IMR-90 (cell line): ENCODE measurements around the gene MYH3. TPM values are rescaled to one million over a fixed set of nuclear protein-coding genes. Genes with fewer than 3 reads are reported as not detected.

Experiments
- ATAC-seq: fragments of 200-7000 bp; cut with Tn5 transposase; 2 replicates; pipeline ENCODE4 v1.9.1; 2020; ENCODE audit warnings: low read depth, mild to moderate bottlenecking, moderate library complexity
- BruUV-seq: library from RNA; stranded (reverse); fragments of 400-500 nt; replicated peaks from 2 replicates; lab custom pipeline; 2021; lab: Mats Ljungman, UMichigan
- CTCF ChIA-PET: fragments of 300-600 bp; formaldehyde crosslinking; extraction: SDS; loops from one replicate; lab custom pipeline; 2021; ENCODE audit warnings: antibody characterized with exemption; lab: Yijun Ruan, JAX
- POLR2A ChIA-PET: fragments of 300-600 bp; sonication (Branson Sonifier 250); formaldehyde crosslinking; loops from one replicate; lab custom pipeline; 2022; ENCODE audit warnings: antibody characterized with exemption; ENCODE audit not compliant: unreplicated experiment; lab: Charles Lee
- DNase-seq: peaks from one replicate; pipeline ENCODE4 v3.0.0; 2013
- H2AFZ ChIP-seq: replicated peaks from 2 replicates; pipeline ENCODE3; 2013; ENCODE audit warnings: low read length, mild to moderate bottlenecking; ENCODE audit not compliant: poor library complexity
- H2AK5ac ChIP-seq: 2 replicates; pipeline ENCODE4 v1.6.1; 2013; ENCODE audit warnings: low read depth, low read length, inconsistent platforms
- H2AK9ac ChIP-seq: replicated peaks from 2 replicates; pipeline ENCODE3; 2013; ENCODE audit warnings: mild to moderate bottlenecking, low read depth, low read length, moderate library complexity; ENCODE audit not compliant: poor library complexity
- H2BK120ac ChIP-seq: 2 replicates; pipeline ENCODE4 v1.6.1; 2013; ENCODE audit warnings: low read depth, low read length, inconsistent platforms
- H2BK15ac ChIP-seq: 3 replicates; pipeline ENCODE4 v1.6.1; 2013; ENCODE audit warnings: low read depth, low read length, inconsistent platforms
- H2BK20ac ChIP-seq: 2 replicates; pipeline ENCODE4 v1.6.1; 2013; ENCODE audit warnings: low read depth, mild to moderate bottlenecking, inconsistent platforms, low read length, moderate library complexity
- H2BK5ac ChIP-seq: 2 replicates; pipeline ENCODE4 v1.6.1; 2013; ENCODE audit warnings: mild to moderate bottlenecking, low read depth, low read length, inconsistent platforms; ENCODE audit not compliant: poor library complexity, severe bottlenecking
- H3K14ac ChIP-seq: replicated peaks from 2 replicates; pipeline ENCODE4 v1.6.1; 2013; ENCODE audit warnings: low read depth, low read length, inconsistent platforms
- H3K18ac ChIP-seq: 2 replicates; pipeline ENCODE4 v1.6.1; 2013; ENCODE audit warnings: low read depth, low read length, control low read depth
- H3K23ac ChIP-seq: 2 replicates; pipeline ENCODE4 v1.6.1; 2013; ENCODE audit warnings: low read depth, low read length, inconsistent platforms
- H3K27ac ChIP-seq: 2 replicates; pipeline ENCODE4 v1.5.1; 2013; ENCODE audit warnings: mild to moderate bottlenecking, control low read depth, low read length; ENCODE audit not compliant: insufficient read depth
- H3K27me3 ChIP-seq: 2 replicates; pipeline ENCODE4 v1.6.1; 2013; ENCODE audit warnings: low read length; ENCODE audit not compliant: control insufficient read depth, insufficient read depth
- H3K36me3 ChIP-seq: 2 replicates; pipeline ENCODE4 v1.6.1; 2013; ENCODE audit warnings: low read length, mixed read lengths; ENCODE audit not compliant: control insufficient read depth, insufficient read depth
- H3K4ac ChIP-seq: 2 replicates; pipeline ENCODE4 v1.6.1; 2013; ENCODE audit warnings: low read depth, low read length, inconsistent platforms
- H3K4me1 ChIP-seq: 2 replicates; pipeline ENCODE4 v1.6.1; 2013; ENCODE audit warnings: low read length, mixed read lengths; ENCODE audit not compliant: control insufficient read depth, insufficient read depth
- H3K4me2 ChIP-seq: 2 replicates; pipeline ENCODE4 v1.6.1; 2013; ENCODE audit warnings: low read depth, mild to moderate bottlenecking, control low read depth, low read length, moderate library complexity
- H3K4me3 ChIP-seq: 2 replicates; pipeline ENCODE4 v1.5.1; 2013; ENCODE audit warnings: low read depth, mild to moderate bottlenecking, control low read depth, low read length, moderate library complexity; ENCODE audit not compliant: insufficient read depth
- H3K56ac ChIP-seq: 2 replicates; pipeline ENCODE4 v1.6.1; 2013; ENCODE audit warnings: low read length, inconsistent platforms; ENCODE audit not compliant: insufficient read depth; ENCODE audit errors: extremely low read depth
- H3K79me1 ChIP-seq, 2 experiments: 2 replicates each; pipeline ENCODE4 v1.6.1; 2013; ENCODE audit warnings: low read length in 2 of 2, inconsistent platforms in 1 of 2, low read depth in 1 of 2
- H3K9ac ChIP-seq: 2 replicates; pipeline ENCODE4 v1.6.1; 2013; ENCODE audit warnings: low read depth, low read length, control low read depth
- H3K9me1 ChIP-seq: 2 replicates; pipeline ENCODE4 v1.6.1; 2013; ENCODE audit warnings: low read length, inconsistent platforms; ENCODE audit not compliant: insufficient read depth
- H3K9me3 ChIP-seq: 2 replicates; pipeline ENCODE4 v1.6.1; 2013; ENCODE audit warnings: low read length; ENCODE audit not compliant: control insufficient read depth, insufficient read depth
- H4K20me1 ChIP-seq: 2 replicates; pipeline ENCODE4 v1.6.1; 2013; ENCODE audit warnings: low read length, inconsistent platforms; ENCODE audit not compliant: insufficient read depth
- H4K5ac ChIP-seq: 2 replicates; pipeline ENCODE4 v1.6.1; 2013; ENCODE audit warnings: mild to moderate bottlenecking, low read depth, low read length, control low read depth
- H4K8ac ChIP-seq, 2 experiments: 2 replicates each; pipeline ENCODE4 v1.6.1; 2013; ENCODE audit warnings: low read depth in 2 of 2, low read length in 2 of 2, control low read depth in 1 of 2, inconsistent platforms in 1 of 2
- H4K91ac ChIP-seq: 2 replicates; pipeline ENCODE4 v1.6.1; 2013; ENCODE audit warnings: low read depth, low read length, inconsistent platforms; ENCODE audit not compliant: insufficient read depth
- CEBPB ChIP-seq: IDR thresholded peaks from 2 replicates; pipeline ENCODE4 v1.6.1; 2012; ENCODE audit warnings: low read depth, low read length, improper control_type of control experiment
- MAFK ChIP-seq: IDR thresholded peaks from 2 replicates; pipeline ENCODE4 v1.6.1; 2012; ENCODE audit warnings: low read depth, low read length, improper control_type of control experiment
- MAZ ChIP-seq: IDR thresholded peaks from 2 replicates; pipeline ENCODE4 v1.6.1; 2012; ENCODE audit warnings: low read depth, mild to moderate bottlenecking, low read length, improper control_type of control experiment, moderate library complexity, borderline replicate concordance
- MXI1 ChIP-seq: IDR thresholded peaks from 2 replicates; pipeline ENCODE4 v1.6.1; 2012; ENCODE audit warnings: low read depth, mild to moderate bottlenecking, low read length, moderate library complexity, borderline replicate concordance
- RAD21 ChIP-seq: IDR thresholded peaks from 2 replicates; pipeline ENCODE4 v1.6.1; 2012; ENCODE audit warnings: low read length, improper control_type of control experiment
- SMC3 ChIP-seq: fragments of 150-350 bp; IDR thresholded peaks from 2 replicates; pipeline ENCODE4 v1.6.1; 2016; ENCODE audit warnings: low read depth, mild to moderate bottlenecking, antibody characterized with exemption, low read length, moderate library complexity
- WGBS, 2 experiments: methylation state at CpG; one replicate each; pipeline versions ENCODE4 v1.1.5 to v1.1.7; 2013; ENCODE audit warnings: missing lambda C conversion rate in 2 of 2; ENCODE audit not compliant: insufficient read length in 1 of 2; ENCODE audit errors: extremely low coverage in 2 of 2; 5-methylcytosine and 5-hydroxymethylcytosine counted together
- dilution Hi-C: fragments of 300-500 bp; cut with HindIII; formaldehyde crosslinking; loops from one replicate; pipeline ENCODE4 v1.14.3; 2018; ENCODE audit warnings: low sequenced_read_pairs; ENCODE audit not compliant: unreplicated experiment
- in situ Hi-C: fragments of 300-500 bp; cut with MboI; formaldehyde crosslinking; loops from 3 replicates; pipeline ENCODE4 v1.14.3; 2019; ENCODE audit warnings: low sequenced_read_pairs, inconsistent platforms, mixed read lengths
- intact Hi-C: fragments of 100-400 bp; cut with micrococcal nuclease; formaldehyde crosslinking; loops from 2 replicates; pipeline ENCODE4 v1.10.0; 2022
- polyA plus RNA-seq, 3 experiments: library from polyadenylated mRNA; depleted of rRNA; stranded (reverse); fragments of >200 nt; gene quantifications; 2 replicates each; pipeline ENCODE4 v1.2.3, GENCODE V29; 2012; ENCODE audit warnings: low replicate concordance in 1 of 3
- total RNA-seq: library from RNA; depleted of rRNA; stranded (reverse); fragments of >200 nt; gene quantifications from 2 replicates; pipeline ENCODE4 v1.2.3, GENCODE V29; 2012
- TF ChIP-seq, protein P1 (sequence below): fragments of 150-350 bp; IDR thresholded peaks from 2 replicates; pipeline ENCODE4 v1.6.1; 2016; ENCODE audit warnings: low read depth, mild to moderate bottlenecking, low read length, moderate library complexity, borderline replicate concordance

Gene MYH3
- total and polyA plus RNA-seq, 2 of the 4 experiments (the other 2 are of a cell fraction), result 0.54 to 0.63 TPM

DNA sequence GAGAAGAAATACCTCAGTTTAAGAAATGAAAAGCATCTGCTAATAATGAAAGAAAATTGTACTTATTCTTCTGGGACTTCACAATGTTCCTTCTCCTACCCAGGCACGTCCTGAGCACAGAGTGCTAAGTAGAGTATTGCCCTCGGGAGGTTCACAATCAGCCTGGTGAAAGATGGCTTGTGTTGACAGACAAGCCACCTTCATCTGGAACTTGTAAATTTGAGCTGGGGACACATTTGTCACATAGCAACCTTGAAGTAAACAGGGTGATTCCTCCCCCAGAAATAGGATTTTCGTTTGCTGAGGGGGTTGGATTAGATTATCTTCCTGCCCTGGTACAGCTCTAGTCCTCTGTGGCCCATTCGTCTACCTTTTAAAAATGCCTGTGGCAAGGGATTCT is 73.3 kb downstream of the MYH3 start:
- no peak for ATAC-seq
- Histone ChIP-seq H3K23ac (no peak overlapping the region), H4K5ac (no peak overlapping the region), H3K18ac (no peak overlapping the region), H2BK15ac (no peak overlapping the region), H2AK9ac (no peak overlapping the region), H3K27ac (no peak overlapping the region), H3K9me3 (no peaks in the 10 kb centered on the region), H3K4me3 (no peak overlapping the region), H3K9ac (no peak overlapping the region), H2AK5ac (no peak overlapping the region), H4K91ac (no peak overlapping the region), H3K4me2 (no peak overlapping the region), H3K4ac (no peak overlapping the region), H2BK20ac (no peak overlapping the region), H3K4me1 (no peaks in the 10 kb centered on the region), H4K8ac (no peak overlapping the region), H2AFZ (no peak overlapping the region), H2BK5ac (no peak overlapping the region), H3K36me3 (no peaks in the 10 kb centered on the region), H3K27me3 (no peaks in the 10 kb centered on the region; the same call in 1 of the 2 replicates), H3K14ac (no peak overlapping the region), H4K20me1 (no peaks in the 10 kb centered on the region), H3K9me1 (no peaks in the 10 kb centered on the region), H2BK120ac (no peak overlapping the region), H3K79me1 (no peaks in the 10 kb centered on the region), H3K56ac (no peak overlapping the region)
- no CpG with 5 or more reads among the region's 4 CpGs for WGBS, 2 experiments
- no TSS peak for BruUV-seq
- no peak for TF ChIP-seq MAZ
- TF ChIP-seq MXI1, result no peak
- TF ChIP-seq RAD21, result no peak
- TF ChIP-seq, protein P1, sequence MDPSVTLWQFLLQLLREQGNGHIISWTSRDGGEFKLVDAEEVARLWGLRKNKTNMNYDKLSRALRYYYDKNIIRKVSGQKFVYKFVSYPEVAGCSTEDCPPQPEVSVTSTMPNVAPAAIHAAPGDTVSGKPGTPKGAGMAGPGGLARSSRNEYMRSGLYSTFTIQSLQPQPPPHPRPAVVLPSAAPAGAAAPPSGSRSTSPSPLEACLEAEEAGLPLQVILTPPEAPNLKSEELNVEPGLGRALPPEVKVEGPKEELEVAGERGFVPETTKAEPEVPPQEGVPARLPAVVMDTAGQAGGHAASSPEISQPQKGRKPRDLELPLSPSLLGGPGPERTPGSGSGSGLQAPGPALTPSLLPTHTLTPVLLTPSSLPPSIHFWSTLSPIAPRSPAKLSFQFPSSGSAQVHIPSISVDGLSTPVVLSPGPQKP, result no peak
- no peak for TF ChIP-seq SMC3
- TF ChIP-seq CEBPB, result no peak
- TF ChIP-seq MAFK, result no peak
- ChIA-PET POLR2A (no interaction called here), CTCF (no interaction called here)
- dilution Hi-C loops, result no loop called here
- in situ Hi-C loops, result no loop called here
- intact Hi-C loops, result no loop called here
- DNase-seq, result no peak
